Endothelial cell of umbilical vein (primary cell): ENCODE measurements around the gene RHOG.

Experiments
- CTCF ChIP-seq, 2 donors: IDR thresholded peaks; 1 replicate in 1 of 2; 2 replicates in 1 of 2; pipeline ENCODE4 v1.5.1; 2011; ENCODE audit warnings: low read length in 2 of 2, mild to moderate bottlenecking in 2 of 2, moderate library complexity in 2 of 2, control low read depth in 1 of 2, inconsistent platforms in 1 of 2, low read depth in 1 of 2; ENCODE audit not compliant: insufficient read depth in 1 of 2; ENCODE audit errors: extremely low read depth in 1 of 2
- JUN ChIP-seq: IDR thresholded peaks from 2 replicates; pipeline ENCODE4 v1.6.1; 2011; ENCODE audit warnings: borderline replicate concordance, low read depth; ENCODE audit not compliant: insufficient read length, insufficient read depth
- POLR2A ChIP-seq: IDR thresholded peaks from 2 replicates; pipeline ENCODE4 v1.6.1; 2012; ENCODE audit warnings: low read depth, mild to moderate bottlenecking, control low read depth, low read length
- POLR2AphosphoS5 ChIP-seq: IDR thresholded peaks from 2 replicates; pipeline ENCODE4 v1.6.1; 2012; ENCODE audit warnings: low read depth, mild to moderate bottlenecking, control low read depth, low read length, moderate library complexity; ENCODE audit not compliant: insufficient read depth

- peak; percentile 51 to 59 for TF ChIP-seq CTCF (IDR thresholded peaks at IDR 0.05; ENCODE audit: extremely low read depth in 1 of 2, insufficient read depth in 1 of 2, low read depth in 1 of 2, low read length in 2 of 2)
- no peak for TF ChIP-seq JUN
- TF ChIP-seq POLR2AphosphoS5: no peak
- no peak for TF ChIP-seq POLR2A
Measured at GRCh38 chr11:3849297-3849874, 8.6 kb upstream of the RHOG start.
